ENCODE data around the gene SMCO4.
"Not testable (repeated sequence)": the region's sequence is repeated elsewhere in the genome, so short reads cannot be mapped to it uniquely, and the experiment has no call there.

The SMCO4 gene

GRCh38 chr11:93464927-93465540 lies 78.2 kb downstream of the SMCO4 start:
- DNase-seq: no peak

- DNase-seq: not testable (repeated sequence)
Observed at GRCh38 chr11:93463666-93464065, 79.5 kb downstream of the SMCO4 start.

GRCh38 chr11:93458286-93458685 lies 84.9 kb downstream of the SMCO4 start:
- DNase-seq: no peak

- peak; percentile 30 for DNase-seq
Observed at GRCh38 chr11:93444617-93445073, 98.5 kb downstream of the SMCO4 start.

GRCh38 chr11:93443232-93443631 lies 100.0 kb downstream of the SMCO4 start:
- not testable (repeated sequence) for DNase-seq

GRCh38 chr11:93432247-93432646 lies 110.9 kb downstream of the SMCO4 start:
- no peak for DNase-seq
